H1 (cell line): ENCODE results near the gene ARMS2. TPM values are rescaled to one million over a fixed set of nuclear protein-coding genes. Genes with fewer than 3 reads are reported as not detected.
A peak's percentile ranks its signal among the peaks of the same experiment; 100 is the strongest.

ENCODE experiments used
- CTCF ChIA-PET: fragments of 300-600 bp; sonication (Branson Sonifier 250); formaldehyde crosslinking; loops from one replicate; lab custom pipeline; 2021; ENCODE audit not compliant: partially characterized antibody; lab: Charles Lee
- POLR2A ChIA-PET: fragments of 300-600 bp; sonication (Branson Sonifier 250); formaldehyde crosslinking; loops from one replicate; lab custom pipeline; 2021; ENCODE audit warnings: inconsistent platforms; ENCODE audit not compliant: partially characterized antibody; lab: Charles Lee
- DNase-seq, 2 experiments: peaks; one replicate each; pipeline versions ENCODE4 v3.0.0 to v3.0.0-alpha.2; 2010 to 2022; ENCODE audit warnings: low spot score in 2 of 2, low read depth in 1 of 2, mixed read lengths in 1 of 2
- FAIRE-seq: peaks from 2 replicates; lab custom pipeline; 2011; peaks lifted over from hg19 to GRCh38; lab: Jason Lieb, UNC
- H2AFZ ChIP-seq: 2 replicates; pipeline ENCODE4 v1.8.1; 2012; ENCODE audit warnings: low read length, inconsistent platforms
- H2AK5ac ChIP-seq: 2 replicates; pipeline ENCODE4 v1.6.1; 2013; ENCODE audit warnings: low read depth, low read length
- H2BK120ac ChIP-seq: replicated peaks from 2 replicates; pipeline ENCODE3; 2013; ENCODE audit warnings: low read depth, low read length, inconsistent platforms
- H2BK12ac ChIP-seq: 2 replicates; pipeline ENCODE4 v1.6.1; 2013; ENCODE audit warnings: low read depth, low read length
- H2BK15ac ChIP-seq: 2 replicates; pipeline ENCODE4 v1.6.1; 2013; ENCODE audit warnings: low read length
- H2BK20ac ChIP-seq: 2 replicates; pipeline ENCODE4 v1.6.1; 2013; ENCODE audit warnings: low read length
- H2BK5ac ChIP-seq: 2 replicates; pipeline ENCODE4 v1.6.1; 2013; ENCODE audit warnings: low read depth, low read length
- H3K14ac ChIP-seq: 2 replicates; pipeline ENCODE4 v1.6.1; 2013; ENCODE audit warnings: inconsistent platforms; ENCODE audit not compliant: insufficient read length
- H3K18ac ChIP-seq: 2 replicates; pipeline ENCODE4 v1.6.1; 2013; ENCODE audit warnings: low read length; ENCODE audit errors: extremely low read depth
- H3K23ac ChIP-seq: 2 replicates; pipeline ENCODE4 v1.6.1; 2013; ENCODE audit warnings: inconsistent platforms; ENCODE audit not compliant: insufficient read length
- H3K23me2 ChIP-seq: 2 replicates; pipeline ENCODE4 v1.6.1; 2013; ENCODE audit warnings: low read depth, low read length
- H3K27ac ChIP-seq: 2 replicates; pipeline ENCODE4 v1.6.1; 2011; ENCODE audit warnings: low read depth, low read length, inconsistent platforms
- H3K27me3 ChIP-seq, 4 experiments: replicated peaks in 1 of 4; 1 replicate in 1 of 4; 2 replicates in 3 of 4; pipeline versions ENCODE4 v1.6.1 to v1.8.1; 2011 to 2013; ENCODE audit warnings: low read length in 3 of 4, mild to moderate bottlenecking in 3 of 4, inconsistent platforms in 2 of 4, mixed read lengths in 2 of 4, moderate library complexity in 1 of 4; ENCODE audit not compliant: control insufficient read depth in 3 of 4, insufficient read depth in 3 of 4; ENCODE audit errors: extremely low read depth in 1 of 4
- H3K36me3 ChIP-seq, 4 experiments: 2 replicates each; pipeline versions ENCODE4 v1.6.1 to v1.8.1; 2011 to 2013; ENCODE audit warnings: mild to moderate bottlenecking in 4 of 4, low read length in 3 of 4, moderate library complexity in 2 of 4, control low read depth in 1 of 4, inconsistent platforms in 1 of 4; ENCODE audit not compliant: insufficient read depth in 4 of 4, control insufficient read depth in 2 of 4
- H3K4ac ChIP-seq: replicated peaks from 2 replicates; pipeline ENCODE3; 2013; ENCODE audit warnings: low read length, low read depth, mixed read lengths, inconsistent platforms; ENCODE audit not compliant: insufficient read length
- H3K4me1 ChIP-seq, 4 experiments: replicated peaks in 1 of 4; 1 replicate in 1 of 4; 2 replicates in 3 of 4; pipeline versions ENCODE4 v1.6.1 to v1.8.1; 2011 to 2013; ENCODE audit warnings: low read length in 3 of 4, inconsistent platforms in 2 of 4, mixed read lengths in 1 of 4; ENCODE audit not compliant: insufficient read depth in 4 of 4, control insufficient read depth in 3 of 4
- H3K4me2 ChIP-seq, 2 experiments: 2 replicates each; pipeline versions ENCODE4 v1.6.1 to v1.8.1; 2011 to 2013; ENCODE audit warnings: low read depth in 2 of 2, low read length in 2 of 2, control low read depth in 1 of 2, inconsistent platforms in 1 of 2, mild to moderate bottlenecking in 1 of 2; ENCODE audit not compliant: insufficient read depth in 1 of 2
- H3K4me3 ChIP-seq, 4 experiments: fragments of 200-600, 300-600 bp in 1 of 4; sonication (generic), shearing (Covaris generic), sonication (Bioruptor Twin) in 1 of 4; 2 replicates each; pipeline versions ENCODE4 v1.5.1 to v1.8.1; 2011 to 2016; ENCODE audit warnings: low read length in 4 of 4, low read depth in 3 of 4, control low read depth in 2 of 4, inconsistent platforms in 2 of 4, mild to moderate bottlenecking in 2 of 4, mixed read lengths in 1 of 4, moderate library complexity in 1 of 4; ENCODE audit not compliant: insufficient read depth in 2 of 4; ENCODE audit errors: extremely low read depth in 1 of 4
- H3K56ac ChIP-seq: replicated peaks from 2 replicates; pipeline ENCODE3; 2013; ENCODE audit warnings: low read depth, mild to moderate bottlenecking, mixed read lengths, low read length, inconsistent platforms; ENCODE audit not compliant: insufficient read length
- H3K79me1 ChIP-seq: 2 replicates; pipeline ENCODE4 v1.6.1; 2013; ENCODE audit warnings: low read depth, low read length, control low read depth
- H3K79me2 ChIP-seq, 2 experiments: 2 replicates each; pipeline versions ENCODE4 v1.6.1 to v1.8.1; 2012 to 2013; ENCODE audit warnings: low read length in 2 of 2, mild to moderate bottlenecking in 2 of 2, inconsistent platforms in 1 of 2; ENCODE audit not compliant: insufficient read depth in 2 of 2, control insufficient read depth in 1 of 2
- H3K9ac ChIP-seq, 4 experiments: replicated peaks in 1 of 4; 1 replicate in 1 of 4; 2 replicates in 3 of 4; pipeline versions ENCODE4 v1.6.1 to v1.8.1; 2011 to 2013; ENCODE audit warnings: low read depth in 3 of 4, low read length in 3 of 4, control low read depth in 2 of 4, mild to moderate bottlenecking in 2 of 4, moderate library complexity in 2 of 4, inconsistent platforms in 1 of 4; ENCODE audit errors: extremely low read depth in 1 of 4
- H3K9me3 ChIP-seq, 2 experiments: 2 replicates each; pipeline versions ENCODE4 v1.6.1 to v1.8.1; 2012 to 2013; ENCODE audit warnings: mild to moderate bottlenecking in 2 of 2, moderate library complexity in 2 of 2, control low read depth in 1 of 2, inconsistent platforms in 1 of 2, low read depth in 1 of 2, low read length in 1 of 2, mixed read lengths in 1 of 2; ENCODE audit not compliant: insufficient read depth in 2 of 2
- H4K20me1 ChIP-seq, 2 experiments: replicated peaks in 1 of 2; 2 replicates each; pipeline versions ENCODE3 to v1.8.1; 2011 to 2013; ENCODE audit warnings: inconsistent platforms in 2 of 2, low read length in 2 of 2, mild to moderate bottlenecking in 1 of 2; ENCODE audit not compliant: insufficient read depth in 2 of 2, control insufficient read depth in 1 of 2
- H4K5ac ChIP-seq: 2 replicates; pipeline ENCODE4 v1.6.1; 2013; ENCODE audit warnings: low read length, low read depth, mixed read lengths, inconsistent platforms; ENCODE audit not compliant: insufficient read length
- H4K8ac ChIP-seq: 2 replicates; pipeline ENCODE4 v1.8.0; 2013; ENCODE audit warnings: mild to moderate bottlenecking, moderate library complexity, low read length, inconsistent platforms; ENCODE audit not compliant: insufficient read depth; ENCODE audit errors: extremely low read depth
- H4K91ac ChIP-seq: replicated peaks from 2 replicates; pipeline ENCODE3; 2013; ENCODE audit warnings: low read length, mixed read lengths, inconsistent platforms; ENCODE audit not compliant: insufficient read length
- CHD2 ChIP-seq: IDR thresholded peaks from 2 replicates; pipeline ENCODE4 v1.6.1; 2012; ENCODE audit warnings: low read length, improper control_type of control experiment
- EGR1 ChIP-seq: IDR thresholded peaks from 2 replicates; pipeline ENCODE4 v1.6.1; 2011; ENCODE audit warnings: low read depth, low read length, borderline replicate concordance
- EP300 ChIP-seq, 2 experiments: IDR thresholded peaks; 1 replicate in 1 of 2; 2 replicates in 1 of 2; pipeline ENCODE4 v1.6.1; 2011 to 2012; ENCODE audit warnings: low read depth in 2 of 2, low read length in 2 of 2, mild to moderate bottlenecking in 2 of 2, borderline replicate concordance in 1 of 2, inconsistent platforms in 1 of 2, moderate library complexity in 1 of 2
- EZH2 ChIP-seq: fragments of 200-600 bp; sonication (generic); IDR thresholded peaks from 2 replicates; pipeline ENCODE4 v1.7.1; 2012; ENCODE audit warnings: low read depth, mild to moderate bottlenecking, moderate library complexity, low read length, inconsistent platforms; ENCODE audit not compliant: severe bottlenecking
- FOSL1 ChIP-seq: IDR thresholded peaks from 2 replicates; pipeline ENCODE4 v1.6.1; 2011; ENCODE audit warnings: mild to moderate bottlenecking, low read depth, low read length, moderate library complexity; ENCODE audit not compliant: insufficient read depth
- RBBP5 ChIP-seq: IDR thresholded peaks from 2 replicates; pipeline ENCODE4 v1.7.1; 2012; ENCODE audit warnings: low read depth, mild to moderate bottlenecking, inconsistent platforms, low read length, moderate library complexity, borderline replicate concordance
- SIX5 ChIP-seq: IDR thresholded peaks from 2 replicates; pipeline ENCODE4 v1.6.1; 2011; ENCODE audit warnings: mild to moderate bottlenecking, low read depth, low read length
- TBP ChIP-seq: IDR thresholded peaks from 2 replicates; pipeline ENCODE4 v1.6.1; 2011; ENCODE audit warnings: low read depth, low read length, improper control_type of control experiment
- TCF12 ChIP-seq: IDR thresholded peaks from 2 replicates; pipeline ENCODE4 v1.6.1; 2011; ENCODE audit warnings: low read depth, mild to moderate bottlenecking, low read length
- TEAD4 ChIP-seq: IDR thresholded peaks from 2 replicates; pipeline ENCODE4 v1.6.1; 2012; ENCODE audit warnings: low read depth, low read length, inconsistent platforms, mixed read lengths
- WGBS, 2 experiments: shearing (Covaris generic) in 1 of 2; methylation state at CpG; one replicate each; pipeline versions ENCODE4 v1.1.6 to v1.1.7; 2013 to 2015; ENCODE audit warnings: low lambda C conversion rate in 2 of 2, mixed read lengths in 2 of 2, inconsistent platforms in 1 of 2, low coverage in 1 of 2, missing lambda C conversion rate in 1 of 2; ENCODE audit not compliant: insufficient replicate concordance in 2 of 2, insufficient coverage in 1 of 2, insufficient read length in 1 of 2; ENCODE audit errors: extremely low coverage in 1 of 2, missing lambda C conversion rate in 1 of 2; 5-methylcytosine and 5-hydroxymethylcytosine counted together
- polyA plus RNA-seq, 7 experiments: library from polyadenylated mRNA; depleted of rRNA in 3 of 7; stranded (reverse) in 5 of 7; unstranded in 2 of 7; fragments of >200 nt in 5 of 7; fragments of 200-250 nt in 2 of 7; gene quantifications; 1 replicate in 5 of 7; 2 replicates in 1 of 7; 4 replicates in 1 of 7; pipeline versions ENCODE4 v1.2.1 to v1.2.3, GENCODE V29; 2011 to 2013; ENCODE audit warnings: missing spikeins in 2 of 7, mixed read lengths in 2 of 7
- total RNA-seq: library from RNA; stranded (reverse); fragmentation: NEBNext Ultra II Directional; extraction: Animal tissue kit (Norgen Biotek cat#: 25700); gene quantifications from 2 replicates; pipeline ENCODE4 v1.2.1, GENCODE V29; 2021
- TF ChIP-seq, protein P1 (sequence below): IDR thresholded peaks from 2 replicates; pipeline ENCODE4 v1.6.1; 2011; ENCODE audit warnings: low read depth, mild to moderate bottlenecking, low read length; ENCODE audit not compliant: insufficient read depth

Gene ARMS2
- total and polyA plus RNA-seq, 2 of the 8 experiments (the other 6 are each of a cell fraction or from before 2014, with no cell fraction given), result not detected

DNA sequence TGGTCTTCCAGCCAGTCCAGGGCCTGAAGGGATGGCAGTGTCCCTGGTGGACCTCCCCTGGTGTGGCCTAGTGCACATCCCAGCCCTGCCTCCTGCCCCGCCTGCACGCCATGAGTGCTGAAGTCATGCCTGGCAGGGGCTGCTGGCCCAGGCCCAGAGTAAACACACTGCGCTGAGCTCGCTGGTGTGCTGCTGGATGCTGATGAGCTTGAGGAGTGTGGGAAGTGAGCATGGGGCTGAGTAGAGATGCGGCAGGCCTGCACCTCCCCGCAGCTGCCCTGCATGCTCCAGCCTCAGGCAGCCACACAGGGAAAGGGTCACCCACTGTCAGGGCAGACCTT, 50.1 kb downstream of the ARMS2 start:
- Histone ChIP-seq H3K27ac (no peak overlapping the region), H2BK15ac (no peak overlapping the region), H3K4me1 (no peaks in the 10 kb centered on the region; a peak in 1 of 7 replicates), H2AFZ (no peak overlapping the region), H3K56ac (no peak overlapping the region), H2BK120ac (no peak overlapping the region), H2BK20ac (no peak overlapping the region), H2BK12ac (0 out of 2 replicates have a peak overlapping the region, but pooled peaks have one; percentile 9), H3K4ac (no peak overlapping the region), H3K4me2 (no peak overlapping the region), H3K14ac (no peak overlapping the region), H2AK5ac (no peak overlapping the region; the same call in 1 of the 2 replicates), H3K9me3 (no peaks in the 10 kb centered on the region), H3K18ac (no peak overlapping the region), H3K36me3 (no peaks in the 10 kb centered on the region), H2BK5ac (no peak overlapping the region), H3K9ac (no peak overlapping the region), H4K5ac (no peak overlapping the region), H4K91ac (no peak overlapping the region), H3K23ac (no peak overlapping the region), H4K8ac (no peak overlapping the region), H3K79me1 (no peaks in the 10 kb centered on the region), H3K27me3 (no peaks in the 10 kb centered on the region), H3K23me2 (no peaks in the 10 kb centered on the region), H3K4me3 (no peak overlapping the region), H4K20me1 (no peaks in the 10 kb centered on the region), H3K79me2 (no peaks in the 10 kb centered on the region)
- no peak for TF ChIP-seq EZH2
- TF ChIP-seq TBP, result no peak
- no peak for TF ChIP-seq SIX5
- no peak for TF ChIP-seq CHD2
- TF ChIP-seq FOSL1, result no peak
- no peak for TF ChIP-seq TEAD4
- TF ChIP-seq RBBP5, result no peak
- no peak for TF ChIP-seq EGR1
- TF ChIP-seq EP300 (IDR thresholded peaks at IDR 0.05; ENCODE audit: borderline replicate concordance in 1 of 2, low read depth in 2 of 2, low read length in 2 of 2), result no peak
- TF ChIP-seq, protein P1, sequence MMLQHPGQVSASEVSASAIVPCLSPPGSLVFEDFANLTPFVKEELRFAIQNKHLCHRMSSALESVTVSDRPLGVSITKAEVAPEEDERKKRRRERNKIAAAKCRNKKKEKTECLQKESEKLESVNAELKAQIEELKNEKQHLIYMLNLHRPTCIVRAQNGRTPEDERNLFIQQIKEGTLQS, result no peak
- no peak for TF ChIP-seq TCF12
- FAIRE-seq (no peak), DNase-seq (no peak)
- POLR2A ChIA-PET, result interaction anchor here (1.4 kb wide), 1 partner anchor 13 kb away, joined by 4 read pairs; no protein-coding TSS in a partner anchor
- CTCF ChIA-PET, result interaction anchor here (0.8 to 1.7 kb wide), 4 partner anchors 20 to 162 kb away, joined by 3 to 4 read pairs (median 3); no protein-coding TSS in a partner anchor
- WGBS, 2 experiments, result 76% methylated on average over 6 of the region's 6 CpGs; no CpG with 5 or more reads in 1 of the 2 experiments
